Gastroesophageal sphincter (tissue), 3 donors: ENCODE results near the gene RAB7A.

Experiments
- POLR2A ChIP-seq, 2 donors: fragments of 450-650 bp; IDR thresholded peaks; one replicate each; pipeline ENCODE4 v1.6.1; 2017; ENCODE audit warnings: antibody characterized with exemption in 2 of 2, mild to moderate bottlenecking in 2 of 2, moderate library complexity in 1 of 2
- POLR2AphosphoS5 ChIP-seq: sonication (generic); formaldehyde crosslinking; IDR thresholded peaks from one replicate; pipeline ENCODE4 v1.6.1; 2017; ENCODE audit warnings: antibody characterized with exemption
- TF ChIP-seq, protein P1 (sequence below), 4 experiments: fragments of 200-600 bp in 2 of 4; fragments of 450-650 bp in 2 of 4; sonication (generic) in 1 of 4; IDR thresholded peaks; one replicate each; pipeline ENCODE4 v1.5.1; 2017 to 2019; ENCODE audit warnings: antibody characterized with exemption in 4 of 4, mild to moderate bottlenecking in 2 of 4, moderate library complexity in 2 of 4

DNA sequence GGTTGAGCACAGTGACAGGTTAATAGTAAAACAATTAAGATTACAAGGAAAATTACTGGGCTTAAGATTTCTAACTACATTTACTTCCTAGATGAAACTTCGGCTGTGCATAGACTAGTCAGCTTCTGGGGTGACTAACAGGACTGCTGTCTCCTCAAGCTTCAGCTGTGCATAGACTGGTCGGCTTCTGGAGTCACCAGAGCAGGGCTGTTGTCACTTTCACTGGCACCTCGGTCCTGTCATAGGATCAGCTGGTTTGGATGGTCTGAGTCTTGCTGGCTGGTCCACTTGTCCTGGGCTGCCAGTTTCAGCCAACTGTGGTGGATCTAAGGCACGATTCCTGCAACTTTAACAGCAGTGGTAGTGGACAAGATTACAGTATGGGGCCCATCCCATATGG lies 129.6 kb downstream of the RAB7A start:
- TF ChIP-seq POLR2AphosphoS5 (no peak), POLR2A (IDR thresholded peaks at IDR 0.05) (no peak)
- TF ChIP-seq, protein P1, sequence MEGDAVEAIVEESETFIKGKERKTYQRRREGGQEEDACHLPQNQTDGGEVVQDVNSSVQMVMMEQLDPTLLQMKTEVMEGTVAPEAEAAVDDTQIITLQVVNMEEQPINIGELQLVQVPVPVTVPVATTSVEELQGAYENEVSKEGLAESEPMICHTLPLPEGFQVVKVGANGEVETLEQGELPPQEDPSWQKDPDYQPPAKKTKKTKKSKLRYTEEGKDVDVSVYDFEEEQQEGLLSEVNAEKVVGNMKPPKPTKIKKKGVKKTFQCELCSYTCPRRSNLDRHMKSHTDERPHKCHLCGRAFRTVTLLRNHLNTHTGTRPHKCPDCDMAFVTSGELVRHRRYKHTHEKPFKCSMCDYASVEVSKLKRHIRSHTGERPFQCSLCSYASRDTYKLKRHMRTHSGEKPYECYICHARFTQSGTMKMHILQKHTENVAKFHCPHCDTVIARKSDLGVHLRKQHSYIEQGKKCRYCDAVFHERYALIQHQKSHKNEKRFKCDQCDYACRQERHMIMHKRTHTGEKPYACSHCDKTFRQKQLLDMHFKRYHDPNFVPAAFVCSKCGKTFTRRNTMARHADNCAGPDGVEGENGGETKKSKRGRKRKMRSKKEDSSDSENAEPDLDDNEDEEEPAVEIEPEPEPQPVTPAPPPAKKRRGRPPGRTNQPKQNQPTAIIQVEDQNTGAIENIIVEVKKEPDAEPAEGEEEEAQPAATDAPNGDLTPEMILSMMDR (IDR thresholded peaks at IDR 0.05): no peak
